GM04504 (cell line): ENCODE measurements around the gene CAV2.
A peak's percentile ranks its signal among the peaks of the same experiment; 100 is the strongest.

Experiments
- DNase-seq: peaks from one replicate; pipeline ENCODE4 v3.0.0-alpha.2; 2012; ENCODE audit warnings: low read depth

Gene CAV2

GRCh38 chr7:116546916-116547315 is 47.4 kb downstream of the CAV2 start:
- no peak for DNase-seq

- peak; percentile 88 for DNase-seq
These were observed 47.8 kb downstream of the CAV2 start for GRCh38 chr7:116547347-116547746.

- no peak for DNase-seq
These were observed 49.0 kb downstream of the CAV2 start for GRCh38 chr7:116548506-116548905.

GRCh38 chr7:116549370-116549769 is 49.8 kb downstream of the CAV2 start:
- DNase-seq, result no peak

GRCh38 chr7:116551692-116552091 is 52.2 kb downstream of the CAV2 start:
- DNase-seq, result no peak

- DNase-seq, result no peak
These were observed 53.1 kb downstream of the CAV2 start for GRCh38 chr7:116552602-116553001.

- DNase-seq, result no peak
These were observed 53.8 kb downstream of the CAV2 start for GRCh38 chr7:116553168-116553964.

GRCh38 chr7:116554436-116554835 is 54.9 kb downstream of the CAV2 start:
- no peak for DNase-seq

- DNase-seq, result no peak
These were observed 55.4 kb downstream of the CAV2 start for GRCh38 chr7:116554911-116555310.

- DNase-seq, result no peak
These were observed 57.6 kb downstream of the CAV2 start for GRCh38 chr7:116557066-116557585.

- DNase-seq, result no peak
These were observed 58.4 kb downstream of the CAV2 start for GRCh38 chr7:116557901-116558300.
